Measurements from ENCODE around the gene HEY2. TPM values are rescaled to one million over a fixed set of nuclear protein-coding genes. Genes with fewer than 3 reads are reported as not detected.

Gene HEY2
- total RNA-seq, 1 donor from 2014 or later = 25.6 TPM

DNA sequence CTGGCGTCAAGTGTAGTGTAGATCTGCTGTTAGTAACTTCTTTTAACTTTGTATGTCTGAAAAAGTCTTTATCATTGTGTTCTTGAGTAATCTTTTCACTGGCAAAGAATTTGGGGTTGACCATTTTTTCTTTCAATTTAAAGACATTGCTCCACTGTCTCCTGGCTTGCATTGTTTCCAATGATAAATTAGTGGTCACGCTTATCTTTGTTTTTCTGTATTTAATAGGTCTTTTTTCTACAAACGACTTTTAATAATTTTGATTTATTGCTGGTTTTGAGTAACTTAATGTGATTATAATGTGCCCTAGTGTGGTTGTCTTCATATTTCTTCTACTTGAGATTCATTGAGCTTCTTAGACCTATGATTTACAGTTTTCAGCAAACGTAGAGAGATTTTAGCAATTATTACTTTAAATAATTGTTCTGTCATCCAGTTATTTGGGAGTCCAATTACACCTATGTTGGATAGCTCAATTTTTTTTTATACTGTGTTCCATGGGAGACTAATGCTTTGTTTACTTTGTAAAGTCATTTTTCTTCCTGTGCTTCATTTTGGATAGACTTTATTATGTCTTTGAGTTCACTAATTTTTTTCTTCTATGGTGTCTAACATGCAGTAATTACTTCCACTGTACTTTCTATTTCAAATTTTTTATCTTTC is 38.3 kb upstream of the HEY2 start:
- peaks cover 19% of the 10 kb centered on the region for H3K9me3 ChIP-seq (replicated peaks)
- H3K27me3 ChIP-seq (ENCODE audit: low read depth) = no peaks in the 10 kb centered on the region
- H3K4me3 ChIP-seq = no peak overlapping the region
- H3K27ac ChIP-seq (replicated peaks) = no peak overlapping the region
- H3K36me3 ChIP-seq = no peaks in the 10 kb centered on the region
- intact Hi-C loops (cut with micrococcal nuclease) = no loop called here
- TF ChIP-seq, protein P1, sequence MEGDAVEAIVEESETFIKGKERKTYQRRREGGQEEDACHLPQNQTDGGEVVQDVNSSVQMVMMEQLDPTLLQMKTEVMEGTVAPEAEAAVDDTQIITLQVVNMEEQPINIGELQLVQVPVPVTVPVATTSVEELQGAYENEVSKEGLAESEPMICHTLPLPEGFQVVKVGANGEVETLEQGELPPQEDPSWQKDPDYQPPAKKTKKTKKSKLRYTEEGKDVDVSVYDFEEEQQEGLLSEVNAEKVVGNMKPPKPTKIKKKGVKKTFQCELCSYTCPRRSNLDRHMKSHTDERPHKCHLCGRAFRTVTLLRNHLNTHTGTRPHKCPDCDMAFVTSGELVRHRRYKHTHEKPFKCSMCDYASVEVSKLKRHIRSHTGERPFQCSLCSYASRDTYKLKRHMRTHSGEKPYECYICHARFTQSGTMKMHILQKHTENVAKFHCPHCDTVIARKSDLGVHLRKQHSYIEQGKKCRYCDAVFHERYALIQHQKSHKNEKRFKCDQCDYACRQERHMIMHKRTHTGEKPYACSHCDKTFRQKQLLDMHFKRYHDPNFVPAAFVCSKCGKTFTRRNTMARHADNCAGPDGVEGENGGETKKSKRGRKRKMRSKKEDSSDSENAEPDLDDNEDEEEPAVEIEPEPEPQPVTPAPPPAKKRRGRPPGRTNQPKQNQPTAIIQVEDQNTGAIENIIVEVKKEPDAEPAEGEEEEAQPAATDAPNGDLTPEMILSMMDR (IDR thresholded peaks at IDR 0.05; ENCODE audit: borderline replicate concordance) = no peak
- H3K4me1 ChIP-seq = no peaks in the 10 kb centered on the region
- no peak for DNase-seq

DNA sequence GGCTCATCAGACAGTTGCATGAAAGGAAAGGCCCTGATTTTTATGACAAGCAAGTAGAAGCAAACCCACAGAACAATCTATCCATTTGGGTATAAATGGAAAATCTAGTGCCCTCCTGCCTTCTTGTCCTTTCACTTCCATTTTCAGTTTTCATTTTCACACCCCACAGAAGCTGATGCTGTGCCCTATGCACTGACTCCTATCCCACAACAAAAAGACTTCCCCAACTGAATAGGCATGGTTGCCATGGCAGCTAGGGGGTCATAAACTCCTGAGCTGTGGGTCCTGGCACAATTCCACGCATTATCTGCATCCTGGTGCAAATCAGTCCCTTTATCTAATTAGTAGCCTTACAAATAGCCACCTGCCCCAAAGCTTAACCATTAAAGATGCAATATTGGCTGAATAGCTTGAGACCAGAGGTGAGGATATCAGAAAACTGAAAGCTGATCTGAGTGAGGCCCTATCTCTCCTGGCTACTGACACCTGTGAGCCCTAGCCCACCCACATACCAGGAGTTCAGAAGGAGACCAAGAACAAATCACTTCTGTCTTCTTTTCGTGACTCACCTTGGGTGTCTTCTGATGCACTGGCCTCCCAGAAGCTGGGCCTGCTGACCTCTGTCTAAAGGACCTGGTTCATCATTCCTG is 34.9 kb upstream of the HEY2 start:
- DNase-seq = no peak
- TF ChIP-seq, protein P1 (IDR thresholded peaks at IDR 0.05; ENCODE audit: borderline replicate concordance) = no peak
- H3K9me3 ChIP-seq (replicated peaks) = peaks cover 19% of the 10 kb centered on the region
- no peaks in the 10 kb centered on the region for H3K36me3 ChIP-seq
- H3K4me3 ChIP-seq = no peak overlapping the region
- H3K4me1 ChIP-seq = no peaks in the 10 kb centered on the region
- no peak overlapping the region for H3K27ac ChIP-seq (replicated peaks)
- intact Hi-C loops (cut with micrococcal nuclease) = no loop called here
- H3K27me3 ChIP-seq (ENCODE audit: low read depth) = no peaks in the 10 kb centered on the region

GRCh38 chr6:125717120-125717731 is 32.2 kb upstream of the HEY2 start:
- Histone ChIP-seq H3K36me3 (no peaks in the 10 kb centered on the region), H3K9me3 (replicated peaks) (no peaks in the 10 kb centered on the region), H3K27me3 (ENCODE audit: low read depth) (no peaks in the 10 kb centered on the region), H3K4me3 (no peak overlapping the region), H3K27ac (replicated peaks) (no peak overlapping the region), H3K4me1 (no peaks in the 10 kb centered on the region)
- intact Hi-C loops (cut with micrococcal nuclease) = no loop called here
- DNase-seq = no peak
- TF ChIP-seq, protein P1 (IDR thresholded peaks at IDR 0.05; ENCODE audit: borderline replicate concordance) = no peak

DNA sequence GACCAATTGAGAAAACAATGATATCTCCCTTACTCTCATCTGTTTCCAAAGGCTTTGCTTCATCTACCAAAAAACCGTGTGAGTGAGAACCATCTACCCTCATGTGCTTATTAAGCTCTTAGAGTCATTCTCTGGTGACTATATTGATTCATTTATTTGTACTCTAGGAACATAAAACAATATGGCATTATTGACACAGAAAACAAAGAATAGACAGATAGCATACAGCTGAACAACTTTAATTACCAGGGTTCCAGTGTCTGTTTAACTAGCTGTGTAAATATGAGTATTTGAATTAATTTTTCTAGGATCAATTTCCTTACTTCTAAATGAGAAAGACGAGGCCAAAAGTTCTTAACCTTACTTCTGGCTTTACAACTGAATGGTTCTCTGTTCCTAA is 31.3 kb upstream of the HEY2 start:
- no peaks in the 10 kb centered on the region for H3K36me3 ChIP-seq
- no peaks in the 10 kb centered on the region for H3K27me3 ChIP-seq (ENCODE audit: low read depth)
- TF ChIP-seq, protein P1 (IDR thresholded peaks at IDR 0.05; ENCODE audit: borderline replicate concordance) = no peak
- H3K4me3 ChIP-seq = no peak overlapping the region
- H3K4me1 ChIP-seq = no peaks in the 10 kb centered on the region
- H3K9me3 ChIP-seq (replicated peaks) = no peaks in the 10 kb centered on the region
- intact Hi-C loops (cut with micrococcal nuclease) = no loop called here
- DNase-seq = no peak
- no peak overlapping the region for H3K27ac ChIP-seq (replicated peaks)

DNA sequence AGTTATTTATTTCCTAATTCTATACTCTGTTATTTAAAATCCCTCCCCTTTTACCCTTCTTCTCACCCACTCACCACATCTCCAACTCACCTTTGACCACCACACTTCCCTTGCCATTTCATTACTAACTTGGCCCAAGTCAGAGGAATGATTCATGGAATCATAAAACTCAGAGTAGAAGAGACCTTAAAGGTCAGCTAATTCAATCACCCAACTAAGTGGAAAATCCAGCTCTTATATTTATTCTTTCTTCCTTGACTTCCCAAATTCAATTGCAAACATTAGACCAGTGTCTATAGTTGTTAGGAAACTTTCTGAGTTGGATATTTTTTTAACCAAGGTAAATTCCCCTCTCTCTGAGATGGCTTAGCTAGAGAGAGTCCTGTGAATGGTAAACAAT is 26.5 kb upstream of the HEY2 start:
- DNase-seq = no peak
- Histone ChIP-seq H3K27me3 (ENCODE audit: low read depth) (no peaks in the 10 kb centered on the region), H3K4me1 (no peaks in the 10 kb centered on the region), H3K9me3 (replicated peaks) (no peaks in the 10 kb centered on the region), H3K27ac (replicated peaks) (no peak overlapping the region), H3K36me3 (no peaks in the 10 kb centered on the region), H3K4me3 (no peak overlapping the region)
- intact Hi-C loops (cut with micrococcal nuclease) = no loop called here
- TF ChIP-seq, protein P1 (IDR thresholded peaks at IDR 0.05; ENCODE audit: borderline replicate concordance) = no peak

All from left ventricle myocardium inferior (tissue), 1 donor.